CD4-positive, alpha-beta T cell treated with Interleukin-17A for 4 hours (primary cell): ENCODE results near the gene OPCML.

ENCODE experiments used
- DNase-seq: peaks from one replicate; pipeline ENCODE4 v3.0.0-alpha.2; 2020; ENCODE audit warnings: mixed read lengths

The OPCML gene

DNA sequence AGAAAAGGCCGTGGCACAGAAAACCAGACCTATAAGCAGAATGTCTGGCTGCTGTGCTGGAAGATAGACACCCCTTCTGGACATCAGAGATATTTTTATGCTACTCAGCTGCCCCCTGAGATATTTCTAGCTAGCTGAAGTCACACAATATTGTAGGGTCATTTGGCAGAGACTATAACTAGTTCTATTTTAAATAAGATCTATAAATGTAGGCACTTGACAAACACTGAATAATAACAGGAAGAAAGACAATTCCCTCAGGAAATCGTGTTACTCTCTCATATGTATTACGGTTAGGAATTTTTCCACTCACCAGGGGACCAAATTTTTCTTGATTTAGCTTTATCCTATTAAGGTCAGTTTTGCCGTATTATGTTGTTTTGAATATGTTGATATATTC, 845.4 kb downstream of the OPCML start:
- no peak for DNase-seq

DNA sequence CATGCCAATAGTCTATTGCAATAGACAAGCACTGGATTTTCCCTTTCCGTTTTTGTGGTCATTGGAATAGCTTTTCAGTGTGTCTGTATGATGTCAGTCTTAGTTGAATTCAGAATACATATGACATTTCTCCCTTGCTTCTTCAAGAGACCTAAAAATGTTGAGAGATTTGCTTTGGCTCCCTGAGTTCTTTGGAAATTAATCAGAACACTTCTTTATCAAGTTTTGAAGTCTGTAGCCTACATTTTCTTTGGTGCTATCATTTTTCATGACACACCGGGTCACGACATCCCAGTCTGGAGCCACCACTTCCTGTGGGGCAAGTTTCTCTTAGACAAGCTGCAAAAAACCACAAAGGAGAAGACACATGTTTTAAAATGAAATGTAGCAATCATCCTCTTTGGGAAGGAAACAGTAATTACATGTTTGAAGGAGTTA, 847.1 kb downstream of the OPCML start:
- peak; percentile 12 for DNase-seq

DNA sequence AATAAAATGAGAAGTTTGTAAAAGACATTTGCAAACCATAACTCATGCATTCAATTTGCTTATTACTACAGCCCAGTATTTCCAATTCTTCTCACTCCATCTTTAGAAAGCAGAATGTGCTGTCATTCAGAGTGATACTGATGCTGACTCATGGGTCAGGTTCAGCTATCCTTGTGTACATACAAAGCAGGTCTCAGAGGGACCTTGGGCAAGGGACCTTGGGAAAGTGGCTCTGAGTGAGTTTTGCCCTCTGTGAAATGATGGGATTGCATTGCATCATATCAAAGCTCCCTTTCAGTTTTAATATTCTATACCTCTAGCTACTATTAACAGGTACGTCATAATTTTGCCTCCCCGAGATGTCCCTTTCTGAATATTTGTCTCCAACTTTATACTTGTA, 848.7 kb downstream of the OPCML start:
- DNase-seq, result no peak

DNA sequence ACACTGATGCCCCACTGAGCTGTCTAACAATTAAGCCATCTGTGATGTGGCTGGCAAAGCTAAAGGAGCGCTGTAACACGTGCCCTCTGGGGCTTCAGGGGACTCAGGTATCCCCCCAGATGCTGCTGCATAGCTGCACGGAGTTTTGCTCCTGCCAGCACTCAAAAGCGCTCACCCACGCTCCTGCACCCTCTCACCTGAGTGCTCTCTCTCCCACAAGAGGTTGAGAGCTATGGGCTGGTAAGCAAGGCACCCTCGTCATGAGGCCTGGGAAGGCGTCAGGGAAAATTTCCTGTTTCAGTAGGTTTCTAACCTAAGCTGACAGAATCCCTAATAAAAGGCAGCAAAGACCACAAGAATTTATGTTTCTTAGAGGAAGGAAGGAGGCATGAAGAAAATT, 850.3 kb downstream of the OPCML start:
- DNase-seq, result no peak

DNA sequence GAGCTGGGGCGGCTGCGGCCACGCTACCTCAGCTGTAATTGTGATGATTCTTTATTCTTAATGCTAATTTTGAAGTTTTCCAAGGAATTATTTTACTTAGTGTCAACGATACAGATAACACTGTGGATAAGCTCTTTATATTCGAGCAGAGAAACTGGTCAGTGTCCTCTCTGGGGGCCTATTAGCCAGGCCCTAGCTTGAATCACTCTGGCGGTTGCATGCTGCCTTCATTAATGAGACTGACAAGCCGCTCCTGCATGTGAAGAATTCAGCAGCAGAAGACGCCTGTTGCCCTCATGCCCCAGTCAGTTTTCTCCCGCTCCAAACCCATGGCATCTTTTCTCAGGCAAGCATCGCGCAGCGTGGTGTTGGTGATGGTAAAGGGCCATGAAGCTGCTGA, 851.7 kb downstream of the OPCML start:
- no peak for DNase-seq

DNA sequence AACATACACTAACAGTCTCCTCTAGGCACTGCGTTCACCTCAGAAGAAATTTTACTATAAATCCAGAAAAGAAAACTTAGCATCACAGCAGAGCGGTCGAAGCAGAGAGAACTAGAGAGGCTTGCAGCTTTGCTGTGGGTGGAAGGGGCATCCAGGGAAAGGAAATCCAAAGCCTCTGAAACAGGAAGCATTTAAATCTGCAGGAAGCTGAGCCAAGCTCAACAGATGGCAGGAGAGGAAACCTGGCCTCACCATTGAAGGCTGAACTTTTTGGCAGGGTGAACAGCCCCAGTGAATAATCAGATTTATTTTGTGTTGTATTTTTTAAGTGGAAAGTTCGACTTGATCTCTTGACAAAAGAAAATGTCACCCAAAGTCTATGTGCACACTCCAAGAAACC, 858.1 kb downstream of the OPCML start:
- no peak for DNase-seq

DNA sequence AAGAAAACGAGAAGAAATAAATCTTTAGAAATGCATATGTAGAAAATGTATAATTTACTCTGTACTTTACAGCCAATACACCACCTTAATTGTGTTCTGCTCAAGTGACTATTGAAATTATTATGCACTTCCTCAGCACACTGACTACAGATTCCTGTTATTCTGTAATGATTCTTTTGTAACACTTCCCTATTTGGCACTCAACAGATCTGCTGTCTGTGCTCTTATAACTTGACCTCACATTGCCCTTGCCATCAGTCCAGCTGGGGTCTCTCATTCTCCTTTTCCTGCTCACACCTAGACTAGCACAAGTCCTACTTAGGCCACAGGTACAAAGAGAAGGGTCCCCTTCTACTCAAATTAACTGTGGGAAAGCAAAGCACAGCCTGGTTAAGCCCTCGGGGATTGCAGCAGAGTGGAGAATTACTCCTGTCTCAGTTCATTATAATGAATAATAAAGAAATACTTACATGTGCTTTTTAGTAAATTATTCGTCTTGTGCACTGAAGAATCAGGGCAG, 860.4 kb downstream of the OPCML start:
- no peak for DNase-seq

DNA sequence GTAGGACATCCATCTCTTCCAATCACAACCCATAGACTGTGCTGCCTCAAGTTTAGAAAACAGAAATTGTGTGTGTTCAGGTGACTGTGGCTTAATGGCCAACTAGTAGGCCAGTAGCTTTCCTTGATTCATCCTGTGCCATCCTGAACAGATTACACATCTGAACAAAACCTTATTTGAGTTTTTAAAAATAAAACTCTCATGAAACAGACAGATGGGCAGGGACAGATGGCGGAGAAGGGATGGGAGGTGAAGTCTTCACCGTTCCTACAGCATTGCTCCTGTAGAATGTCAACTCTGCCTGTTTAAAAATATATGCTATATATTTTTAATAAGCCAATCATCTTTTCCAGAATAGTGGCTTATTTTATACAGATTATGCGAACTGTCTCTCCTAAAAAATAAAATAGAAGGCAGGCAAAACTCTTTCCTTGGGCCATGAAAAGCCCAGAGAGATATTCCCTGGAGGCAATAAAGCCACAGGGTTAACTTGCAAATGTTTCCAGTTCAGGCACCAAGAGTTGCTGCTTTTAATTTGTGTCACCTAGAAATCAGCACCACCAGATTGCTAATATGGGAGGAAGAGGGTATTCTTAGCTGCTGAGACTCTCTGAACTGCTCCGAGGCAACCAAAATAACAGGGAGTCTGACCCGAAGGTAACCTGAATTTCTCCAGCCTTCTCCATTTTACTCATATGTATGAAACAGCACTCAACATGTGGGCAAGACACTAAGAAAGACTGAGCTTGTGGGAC, 861.2 kb downstream of the OPCML start:
- DNase-seq, result no peak

DNA sequence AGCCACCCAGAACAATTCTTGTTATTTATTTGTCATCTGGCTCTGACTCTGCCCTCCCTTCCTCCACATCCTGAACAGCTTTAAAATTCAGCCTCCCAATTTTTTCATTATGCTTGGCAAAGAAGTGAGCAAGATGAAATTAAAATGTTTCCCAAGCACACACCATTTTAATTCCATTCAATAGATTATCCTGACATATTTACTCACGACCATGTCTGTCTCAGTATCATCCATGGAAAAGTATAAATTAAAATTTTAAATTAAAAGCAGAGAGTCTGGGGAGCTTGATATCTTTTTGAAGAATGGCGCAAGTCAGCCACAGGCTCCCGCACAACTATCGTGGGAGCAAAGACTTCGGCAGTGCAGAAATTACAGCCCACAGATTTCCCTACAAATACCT, 862.4 kb downstream of the OPCML start:
- no peak for DNase-seq

DNA sequence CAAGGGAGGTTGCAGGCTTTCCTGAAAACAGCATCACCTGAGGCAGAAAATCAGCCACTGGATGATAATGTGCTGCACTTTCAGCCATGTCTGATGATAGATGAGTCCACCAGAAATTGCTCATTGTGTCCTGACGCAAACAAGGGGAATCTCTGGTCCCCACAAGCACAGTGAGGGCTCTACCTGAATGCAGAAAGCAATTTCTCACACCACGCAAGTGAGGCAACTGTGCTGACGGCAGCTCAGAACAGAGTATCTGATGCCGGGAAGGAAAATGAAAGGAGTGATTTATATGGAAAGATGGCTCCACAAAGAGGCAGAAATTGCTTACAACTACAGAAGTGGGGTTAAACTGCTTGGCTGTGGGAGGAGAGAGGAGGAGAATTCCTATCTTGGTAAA, 867.1 kb downstream of the OPCML start:
- DNase-seq, result no peak

DNA sequence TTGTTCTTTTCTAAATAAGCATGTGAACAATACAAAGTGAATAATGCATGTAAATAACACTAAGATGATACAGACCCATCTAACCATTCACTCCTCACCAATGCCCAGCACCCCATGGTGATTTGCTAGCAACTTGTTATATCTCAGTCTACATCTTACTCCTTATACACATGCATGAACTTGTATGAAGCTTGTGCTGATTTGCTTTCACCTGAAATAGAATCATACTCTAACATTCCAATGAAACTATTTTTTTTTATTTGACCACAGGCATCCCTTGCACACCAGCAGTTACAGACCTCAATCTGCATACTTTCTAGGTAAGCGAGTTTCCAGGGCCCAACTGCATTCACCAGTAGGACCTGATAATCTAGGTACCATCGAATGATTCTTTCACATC, 873.6 kb downstream of the OPCML start:
- DNase-seq, result no peak

DNA sequence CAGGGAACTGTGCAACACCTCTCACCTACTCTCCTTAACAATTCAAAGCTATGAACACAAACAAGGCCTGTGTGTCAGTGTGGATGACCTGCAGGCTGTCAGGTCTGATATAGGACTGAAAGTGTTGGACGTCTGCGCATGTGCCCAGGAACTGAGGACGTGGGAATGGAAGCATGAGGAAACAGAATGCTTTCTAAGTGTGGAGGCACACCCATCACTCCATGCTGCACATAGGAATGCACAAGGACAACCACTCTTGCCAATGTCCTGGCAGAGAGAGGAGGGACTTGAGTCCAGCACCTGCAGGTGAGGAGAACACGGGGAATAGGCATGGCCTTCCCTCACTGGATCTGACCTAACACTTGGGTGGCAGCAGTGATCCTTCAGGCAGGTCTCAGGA, 874.3 kb downstream of the OPCML start:
- DNase-seq, result no peak

DNA sequence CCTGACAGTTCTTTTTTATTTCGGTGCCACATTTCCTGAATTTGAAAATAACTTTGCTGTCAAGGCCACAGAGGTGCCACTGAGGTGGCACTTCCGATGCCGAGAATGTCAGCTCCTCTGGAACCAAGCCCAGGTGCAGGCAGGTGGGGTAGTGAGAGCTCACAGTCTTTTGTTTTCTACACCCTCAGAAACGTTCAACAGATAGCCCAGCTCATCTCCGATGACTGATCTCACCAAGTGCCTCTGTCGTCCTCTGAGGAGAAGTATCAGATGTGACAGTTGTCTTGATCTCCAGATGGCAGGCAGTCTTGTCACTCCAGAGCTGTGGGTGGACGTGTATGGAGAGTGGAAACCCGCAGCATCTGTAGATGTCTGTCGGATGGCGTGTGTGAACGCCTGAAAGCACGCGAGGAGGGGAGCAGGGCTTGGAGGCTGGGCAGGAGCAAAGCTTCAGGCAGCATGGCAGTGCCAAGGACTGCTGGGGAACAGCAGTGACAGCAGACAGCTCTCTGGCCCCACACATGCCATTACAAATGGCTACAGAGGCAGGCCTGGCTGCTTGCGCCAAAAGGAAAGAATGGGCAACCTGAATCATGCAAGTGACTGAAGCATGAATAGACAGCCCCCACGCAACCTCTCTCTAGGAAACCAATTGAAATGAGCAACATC, 877.0 kb downstream of the OPCML start:
- no peak for DNase-seq

DNA sequence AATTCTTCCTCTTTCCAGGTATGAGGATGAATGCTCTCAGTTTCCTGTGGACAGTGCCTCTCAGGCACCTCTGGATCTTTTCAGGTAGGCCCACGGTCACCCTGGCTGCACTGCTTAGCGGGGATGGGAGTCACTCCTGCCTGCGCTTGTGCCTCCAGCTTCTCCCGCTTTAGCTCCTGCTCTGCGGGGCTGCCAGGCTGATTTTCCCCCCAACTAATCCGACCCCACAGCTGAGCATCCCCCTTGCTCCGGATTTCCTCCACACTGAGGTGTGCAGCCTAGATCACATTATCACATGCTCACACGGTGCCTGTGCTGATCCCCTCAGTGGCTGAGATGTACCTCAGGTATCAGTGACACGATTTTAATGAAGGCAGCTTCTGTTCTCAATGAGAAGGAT, 879.1 kb downstream of the OPCML start:
- no peak for DNase-seq

DNA sequence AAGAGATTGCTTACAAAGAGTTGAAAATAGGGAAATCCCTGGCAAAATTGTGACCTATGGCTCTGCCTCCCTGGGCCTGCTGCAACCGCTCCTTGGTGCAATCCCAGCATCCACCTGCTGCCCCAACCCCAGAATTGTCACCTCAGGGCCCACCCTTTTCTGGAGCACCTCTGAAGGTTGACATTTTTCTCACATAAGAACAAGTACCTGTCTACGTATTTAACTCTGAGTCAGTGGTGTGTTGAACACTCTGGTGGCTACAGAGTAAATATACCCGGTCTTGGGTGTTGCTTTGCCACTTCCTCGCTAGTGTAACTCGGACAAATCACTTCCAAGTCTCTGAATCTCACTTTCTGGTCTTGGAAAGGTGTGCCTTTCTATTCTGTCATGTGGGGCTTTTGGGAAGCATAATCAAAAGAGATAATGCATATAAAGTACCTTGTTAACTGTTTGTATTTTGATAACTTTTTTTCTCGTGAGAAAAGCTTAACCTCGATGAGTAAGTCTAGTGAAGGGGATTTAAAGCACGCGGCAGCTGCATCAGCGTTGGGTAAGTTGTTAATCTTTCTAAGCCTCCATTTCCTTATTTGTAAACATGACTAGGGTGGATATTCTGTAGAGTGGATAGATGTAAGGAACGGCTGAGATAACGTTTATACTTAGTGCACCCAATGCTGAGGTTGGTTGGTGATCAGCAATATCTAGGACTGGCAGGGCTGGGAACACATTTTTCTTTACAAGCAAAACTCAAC, 881.2 kb downstream of the OPCML start:
- DNase-seq, result no peak

DNA sequence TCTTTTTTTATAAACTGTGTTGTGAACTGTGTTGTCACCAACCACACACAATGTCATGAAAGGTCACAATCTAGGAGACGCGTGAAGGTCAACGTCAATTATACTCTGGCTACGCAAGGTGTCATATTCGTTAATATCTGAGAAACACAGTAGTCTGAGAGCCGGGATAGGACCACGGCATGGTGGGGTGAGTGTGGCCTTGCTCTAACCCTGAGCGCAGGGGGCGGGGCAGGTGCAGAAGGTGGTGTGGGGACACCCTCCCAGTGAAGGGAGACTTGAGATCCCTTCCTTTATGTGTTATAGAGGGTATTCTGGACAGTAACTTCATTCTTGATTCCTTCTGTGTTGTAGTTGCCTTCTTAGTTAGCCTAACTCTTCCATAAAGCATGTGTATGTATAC, 883.0 kb downstream of the OPCML start:
- DNase-seq, result no peak

DNA sequence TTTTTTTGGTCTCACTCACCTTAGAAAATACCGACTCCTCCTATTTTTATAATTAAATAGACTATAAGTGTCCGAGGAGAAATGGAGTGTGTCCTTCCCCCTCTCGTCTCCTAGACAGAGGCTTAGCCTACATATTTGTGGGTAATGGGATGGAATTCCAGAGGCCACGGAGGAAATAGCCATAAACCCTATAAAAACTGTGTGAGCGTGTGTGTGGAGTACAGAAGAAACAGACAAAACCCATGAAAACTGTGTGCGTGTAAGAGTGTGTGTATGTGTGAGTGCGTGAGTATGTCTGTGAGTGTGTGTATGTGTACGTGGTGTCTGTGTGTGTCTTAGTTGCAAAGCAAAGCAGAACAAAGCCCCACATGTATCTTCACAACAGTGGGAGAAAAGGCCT, 883.5 kb downstream of the OPCML start:
- no peak for DNase-seq

DNA sequence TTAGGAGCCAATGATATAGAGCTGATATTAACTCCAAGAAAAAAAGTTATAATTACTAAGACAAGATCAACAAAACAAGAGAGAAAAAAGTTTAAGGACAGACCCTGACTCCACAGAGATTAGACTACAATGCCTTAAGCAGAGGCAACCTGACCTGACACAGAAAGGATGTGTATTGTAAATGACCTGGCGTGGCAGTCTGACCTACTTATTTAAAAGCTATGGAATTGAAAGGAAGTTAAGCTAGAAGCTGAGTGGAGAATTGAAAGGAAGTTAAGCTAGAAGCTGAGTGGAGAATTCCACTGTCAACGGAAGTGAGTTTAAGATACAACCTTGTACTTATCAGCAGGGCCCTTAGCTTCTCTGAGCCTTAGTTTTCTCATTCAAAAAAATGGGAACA, 885.4 kb downstream of the OPCML start:
- no peak for DNase-seq

DNA sequence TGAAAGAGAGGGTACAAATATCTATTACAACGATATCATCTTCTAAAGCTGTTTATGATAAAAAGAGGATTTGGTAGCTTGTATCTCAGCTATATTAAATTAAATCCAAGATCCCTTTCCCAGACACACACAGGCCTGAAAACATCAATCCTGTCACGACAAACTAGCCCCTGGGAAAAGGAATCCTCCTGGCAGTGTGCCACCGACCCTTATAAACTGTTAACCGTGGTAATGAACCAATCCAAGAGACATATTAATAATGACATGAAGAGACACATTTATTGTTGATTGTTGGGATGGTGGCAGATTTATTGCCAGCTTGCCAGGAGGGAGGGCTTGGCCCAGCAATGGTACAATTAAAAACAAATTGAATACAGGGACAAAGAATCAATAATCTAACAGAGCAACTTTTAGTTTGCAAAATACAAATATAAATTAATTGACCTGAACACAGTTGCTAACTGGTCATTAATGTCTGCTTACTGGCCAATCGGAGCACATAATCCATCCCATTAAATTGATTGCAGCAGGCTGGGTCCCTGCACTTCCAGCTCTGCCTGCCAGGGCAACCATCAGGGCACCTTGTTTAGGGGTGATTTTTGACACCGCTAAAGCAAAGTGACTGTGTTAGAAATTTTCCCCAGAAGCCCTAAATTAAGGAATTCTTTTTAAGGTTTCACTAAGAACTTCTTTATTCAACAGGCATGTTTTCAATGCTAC, 887.6 kb downstream of the OPCML start:
- no peak for DNase-seq

DNA sequence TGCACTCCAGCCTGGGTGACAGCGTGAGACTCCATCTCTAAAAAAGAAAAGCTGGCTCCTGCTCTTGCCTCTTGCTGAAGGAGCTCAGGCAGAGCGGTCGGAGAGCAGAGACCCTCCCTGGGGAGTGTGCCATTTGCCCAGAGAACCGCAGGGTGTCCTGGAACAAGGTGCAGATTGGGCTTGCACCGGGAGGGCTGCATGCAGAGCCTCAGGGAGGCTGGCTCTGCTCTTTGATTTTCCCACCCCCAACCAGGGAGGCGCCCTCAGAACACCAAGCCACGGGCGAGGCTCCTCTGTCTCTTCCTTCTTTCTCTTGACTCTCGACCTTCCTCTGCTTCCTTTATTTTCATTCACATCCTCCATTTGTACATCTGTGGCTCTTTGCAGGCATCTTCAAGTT, 889.1 kb downstream of the OPCML start:
- no peak for DNase-seq

DNA sequence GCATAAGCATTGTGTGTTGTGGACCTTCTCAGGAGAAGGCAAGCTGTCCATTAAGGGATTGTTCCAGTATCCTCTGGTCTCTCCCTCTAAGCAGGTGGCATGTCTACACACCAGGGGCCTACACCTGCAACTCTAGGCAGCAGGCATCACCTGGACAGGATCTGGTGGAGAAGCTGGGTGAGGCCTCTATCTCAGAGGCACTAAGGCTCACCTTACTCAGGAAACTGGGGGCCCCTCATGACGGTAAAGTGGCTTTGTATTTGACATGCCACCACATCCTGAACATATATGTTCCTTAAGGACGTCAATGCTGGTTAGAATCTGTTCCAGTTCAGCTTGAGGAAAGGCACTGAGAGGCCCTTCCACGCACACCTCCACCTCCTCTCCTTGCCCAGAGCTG, 891.3 kb downstream of the OPCML start:
- no peak for DNase-seq

DNA sequence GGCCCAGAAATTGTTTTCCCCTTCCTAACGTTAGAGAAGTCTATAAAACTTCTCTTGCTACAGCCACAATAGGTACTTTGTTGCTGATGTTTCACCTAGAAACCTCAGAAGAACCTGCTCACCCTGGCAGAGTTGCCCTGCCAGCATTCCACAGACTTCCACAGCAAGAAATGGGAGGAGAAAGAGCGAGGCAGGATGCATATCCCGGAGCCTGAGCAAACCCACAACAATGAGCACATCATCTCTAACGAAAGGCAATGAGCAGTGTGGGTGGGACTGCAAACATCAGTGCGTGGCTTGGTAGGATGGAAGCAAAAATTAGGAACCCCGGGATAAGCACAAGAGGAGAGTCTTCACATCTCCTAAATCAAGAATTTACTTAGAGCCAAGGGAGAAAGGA, 892.3 kb downstream of the OPCML start:
- DNase-seq, result no peak

DNA sequence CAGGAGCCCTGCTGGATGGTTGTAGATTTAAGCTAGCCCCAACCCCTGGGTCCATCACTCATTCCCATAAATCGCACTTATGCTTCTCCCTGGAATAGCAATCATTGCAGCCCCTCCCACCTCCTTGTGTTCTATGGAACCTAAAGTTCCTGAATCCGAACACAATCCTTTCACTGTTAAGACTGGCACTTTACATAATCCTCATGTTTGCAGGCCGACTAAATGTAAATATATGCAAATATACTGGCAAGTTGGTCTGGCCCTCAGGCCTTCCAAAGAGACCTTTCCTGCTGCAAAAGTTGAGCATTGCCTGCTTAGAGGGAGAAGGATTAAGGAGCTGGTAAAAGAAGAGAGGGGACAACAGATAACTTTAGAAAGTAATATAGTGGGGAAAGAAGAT, 892.9 kb downstream of the OPCML start:
- no peak for DNase-seq
